CD4-positive, alpha-beta T cell treated with Interleukin-15 for 4 hours (primary cell): ENCODE data around the gene NRAS.

Experiments used
- DNase-seq: peaks from one replicate; pipeline ENCODE4 v3.0.0-alpha.2; 2020; ENCODE audit warnings: low spot score

Gene NRAS

DNA sequence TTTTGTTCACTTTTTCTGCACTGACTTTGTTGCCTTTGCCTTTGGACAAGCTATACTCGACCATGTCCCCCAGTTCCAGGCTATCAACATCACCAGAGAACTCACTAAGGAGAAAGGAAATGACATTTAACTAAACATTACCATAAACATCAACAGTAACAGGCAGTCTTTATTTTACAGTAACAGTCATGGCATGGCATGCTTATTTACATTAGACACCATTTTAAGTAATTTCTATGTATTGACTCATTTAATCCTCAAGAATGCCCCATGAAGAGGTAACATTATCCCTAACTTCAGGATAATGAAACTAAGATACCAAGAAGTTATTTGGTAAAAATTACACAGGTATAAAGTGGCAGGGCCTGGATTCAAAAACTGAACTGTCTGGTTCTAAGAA is 8.7 kb upstream of the NRAS start:
- no peak for DNase-seq

- no peak for DNase-seq
Measured at GRCh38 chr1:114723915-114724314, 7.3 kb upstream of the NRAS start.

DNA sequence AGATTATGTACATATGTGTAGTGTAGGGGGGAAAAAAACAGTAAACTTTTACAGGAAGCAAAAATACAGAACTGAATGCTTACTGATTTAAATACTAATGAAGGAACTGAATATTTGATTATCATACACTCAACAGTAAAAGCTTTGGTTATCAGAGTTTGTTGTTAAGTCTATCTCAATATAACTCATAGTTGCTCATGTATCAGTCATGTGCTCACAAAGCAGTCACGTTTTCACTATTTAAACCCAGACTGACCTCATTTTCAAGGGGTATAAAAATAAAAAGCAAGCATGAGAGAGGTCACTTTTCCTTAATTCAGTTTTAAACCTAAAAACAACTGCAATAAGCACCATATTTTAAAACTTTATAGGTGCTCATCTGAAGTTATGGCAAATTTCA is 6.9 kb upstream of the NRAS start:
- DNase-seq, result no peak

DNA sequence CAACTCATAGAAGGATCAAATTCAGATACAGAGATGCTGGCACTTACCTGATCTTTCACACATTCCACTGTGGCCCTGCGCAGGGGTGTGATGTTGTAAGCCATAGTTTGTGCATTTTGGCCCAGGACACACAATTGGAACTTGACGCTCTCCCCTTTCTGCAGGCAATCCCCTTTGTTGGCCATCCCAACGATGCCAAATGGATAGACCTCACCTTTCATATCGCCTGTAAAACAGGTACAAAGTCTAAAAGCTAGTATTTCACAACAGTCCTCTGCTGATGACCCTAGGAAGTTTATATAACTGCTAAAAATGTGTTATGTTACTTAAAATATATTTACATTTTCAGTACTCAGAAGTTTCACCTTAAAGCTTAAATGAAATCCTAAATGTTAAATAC is 3.9 kb upstream of the NRAS start:
- DNase-seq, result no peak

DNA sequence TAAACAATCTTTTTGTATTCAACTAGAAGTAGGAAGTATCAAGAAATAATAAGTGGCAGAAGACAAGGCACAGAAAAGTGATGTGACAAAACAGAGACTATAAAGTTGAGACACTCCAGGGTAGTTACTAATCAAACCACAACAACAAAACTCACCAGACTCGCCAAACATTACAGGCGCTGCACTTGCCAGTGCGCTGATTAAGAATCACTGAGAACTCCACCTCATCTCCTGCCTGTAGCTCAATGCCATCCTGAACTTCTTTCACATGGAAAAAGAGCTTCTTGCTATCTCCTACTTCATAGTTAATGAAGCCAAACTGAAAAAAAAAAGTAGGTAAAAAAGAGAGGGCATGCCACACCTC is 2.8 kb upstream of the NRAS start:
- no peak for DNase-seq

- DNase-seq, result no peak
Measured at GRCh38 chr1:114718661-114719423, 2.3 kb upstream of the NRAS start.

GRCh38 chr1:114715952-114716303 is 643 bp downstream of the NRAS start:
- no peak for DNase-seq

- no peak for DNase-seq
Measured at GRCh38 chr1:114712977-114713376, 3.6 kb downstream of the NRAS start.

DNA sequence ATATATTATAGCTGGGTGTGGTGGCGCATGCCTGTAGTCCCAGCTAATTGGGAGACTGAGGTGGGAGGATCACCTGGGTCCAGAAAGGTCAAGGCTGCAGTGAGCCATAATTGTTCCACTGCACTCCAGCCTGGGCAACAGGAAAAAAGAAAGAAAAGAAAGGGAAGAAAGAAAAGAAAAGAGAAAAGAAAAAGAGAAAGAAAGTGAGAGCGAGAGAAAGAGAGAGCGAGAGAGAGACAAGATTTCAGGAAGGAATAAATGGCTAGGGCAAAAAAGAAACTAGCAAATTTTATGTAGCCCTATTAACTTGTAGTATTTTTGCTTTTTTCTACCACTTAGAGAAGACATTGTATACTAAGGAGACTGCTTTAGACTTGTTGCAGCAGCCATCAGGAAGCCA is 6.2 kb downstream of the NRAS start:
- no peak for DNase-seq

DNA sequence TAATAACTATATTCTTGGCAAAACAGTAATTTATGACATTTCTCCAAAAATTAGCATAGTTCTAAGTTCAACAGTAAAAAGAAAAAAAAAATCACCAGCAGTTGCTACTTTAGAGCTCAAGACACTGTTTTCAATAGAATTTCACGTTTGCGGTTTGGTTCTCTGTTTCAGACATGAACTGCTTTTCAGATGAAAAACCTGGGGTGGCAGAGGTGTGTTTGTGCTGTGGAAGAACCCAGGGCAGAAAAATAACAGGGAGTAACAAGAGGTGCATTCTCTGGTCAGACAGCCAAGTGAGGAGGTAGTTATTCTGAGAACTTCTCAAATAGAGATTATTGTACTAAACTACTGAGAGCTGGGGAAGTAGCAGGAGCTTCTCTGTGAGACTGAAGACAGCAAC is 9.0 kb downstream of the NRAS start:
- DNase-seq, result no peak

GRCh38 chr1:114703242-114703641 is 13.3 kb downstream of the NRAS start:
- no peak for DNase-seq

- DNase-seq, result no peak
Measured at GRCh38 chr1:114702737-114703136, 13.8 kb downstream of the NRAS start.

DNA sequence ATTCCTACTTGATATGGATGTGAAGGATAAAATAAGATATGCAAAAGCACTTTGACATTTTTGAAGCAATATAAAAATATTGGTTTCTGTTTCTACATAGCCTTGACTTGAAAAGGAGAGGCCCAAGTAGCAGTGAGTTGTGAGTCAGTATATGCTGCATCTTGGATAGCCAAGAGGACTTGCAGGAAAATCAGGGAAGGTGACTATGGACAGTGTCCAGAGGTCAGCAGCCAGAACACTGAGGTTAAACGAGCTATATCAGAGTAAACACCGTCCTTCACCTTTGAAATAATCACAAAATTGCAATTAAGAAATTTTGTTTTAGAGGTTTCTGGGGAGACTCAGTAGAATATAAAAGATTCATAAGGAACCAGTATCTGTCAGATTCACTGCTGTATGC is 14.6 kb downstream of the NRAS start:
- DNase-seq, result no peak

- no peak for DNase-seq
Measured at GRCh38 chr1:114700036-114700600, 16.5 kb downstream of the NRAS start.

GRCh38 chr1:114696810-114697209 is 19.8 kb downstream of the NRAS start:
- no peak for DNase-seq

DNA sequence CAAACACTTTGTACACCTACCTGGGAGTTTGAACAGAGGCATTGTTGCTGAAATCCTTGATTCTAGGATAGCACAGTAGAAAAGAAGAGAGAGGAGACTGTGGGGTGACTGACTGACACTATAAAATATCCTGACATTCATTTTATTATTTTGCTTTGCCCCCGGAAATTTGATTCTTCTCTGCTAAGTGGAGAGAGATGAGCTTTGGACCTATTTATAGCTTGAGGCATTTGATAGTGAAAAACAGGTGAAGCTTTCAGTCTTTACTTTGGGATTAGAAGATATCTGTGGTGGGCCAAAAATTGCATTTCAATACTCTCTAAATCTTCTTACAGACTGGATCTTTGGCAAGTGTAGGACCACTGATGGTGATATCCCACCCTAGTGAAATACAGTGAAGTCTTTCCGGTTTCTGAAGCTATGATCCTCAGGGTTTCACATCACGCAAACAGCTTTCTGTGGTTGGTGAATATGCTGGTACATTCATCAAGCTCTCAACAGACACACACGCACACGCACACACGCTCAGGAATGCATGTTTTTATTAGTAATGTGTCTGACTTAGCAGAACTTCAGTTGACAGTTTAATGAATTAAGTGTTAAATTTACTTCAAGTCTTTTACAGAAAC is 21.0 kb downstream of the NRAS start, which contains the start of gene AMPD1:
Gene AMPD1 (minus strand): TSS at position 117 of the 629 bp plus-strand sequence. CDS start 75 bp downstream, at position 42.
- no peak for DNase-seq

GRCh38 chr1:114694540-114695310 is 21.8 kb downstream of the NRAS start:
- no peak for DNase-seq

GRCh38 chr1:114692947-114693346 is 23.6 kb downstream of the NRAS start:
- no peak for DNase-seq

DNA sequence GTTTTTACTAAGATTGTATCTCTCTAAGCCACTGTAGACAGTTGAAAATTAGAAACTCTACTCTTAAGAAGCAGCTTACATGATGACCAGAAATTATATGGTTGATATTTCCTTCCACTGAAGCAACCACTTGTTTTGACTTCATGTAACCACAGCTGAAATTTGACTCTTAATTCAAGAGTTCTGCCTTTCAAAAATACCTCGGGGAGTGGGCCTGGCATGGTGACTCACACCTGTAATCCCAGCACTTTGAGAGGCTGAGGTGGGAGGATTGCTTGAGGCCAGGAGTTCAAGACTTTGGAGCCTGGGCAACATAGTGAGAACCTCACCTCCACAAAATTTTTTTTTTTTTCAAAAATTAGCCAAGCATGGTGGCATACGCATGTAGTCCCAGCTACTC is 25.5 kb downstream of the NRAS start:
- no peak for DNase-seq

DNA sequence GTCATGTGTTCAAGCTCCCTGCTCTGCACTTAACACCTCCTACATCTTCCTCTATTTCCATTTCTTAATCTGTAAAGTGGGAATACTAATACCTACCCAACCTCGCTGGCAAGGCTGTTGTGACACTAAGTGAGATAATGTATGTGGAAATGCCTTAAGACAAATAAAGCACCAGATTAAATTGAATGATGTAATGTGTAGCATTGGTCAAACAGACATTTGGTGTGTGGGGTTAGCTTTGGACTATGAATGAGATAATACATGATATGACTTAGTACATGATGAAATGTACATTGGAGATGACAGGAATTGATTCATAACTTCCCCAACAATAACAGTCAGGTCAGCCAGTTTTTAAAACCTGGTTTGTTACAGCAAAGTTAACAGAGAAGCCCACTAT is 26.4 kb downstream of the NRAS start:
- DNase-seq, result no peak

DNA sequence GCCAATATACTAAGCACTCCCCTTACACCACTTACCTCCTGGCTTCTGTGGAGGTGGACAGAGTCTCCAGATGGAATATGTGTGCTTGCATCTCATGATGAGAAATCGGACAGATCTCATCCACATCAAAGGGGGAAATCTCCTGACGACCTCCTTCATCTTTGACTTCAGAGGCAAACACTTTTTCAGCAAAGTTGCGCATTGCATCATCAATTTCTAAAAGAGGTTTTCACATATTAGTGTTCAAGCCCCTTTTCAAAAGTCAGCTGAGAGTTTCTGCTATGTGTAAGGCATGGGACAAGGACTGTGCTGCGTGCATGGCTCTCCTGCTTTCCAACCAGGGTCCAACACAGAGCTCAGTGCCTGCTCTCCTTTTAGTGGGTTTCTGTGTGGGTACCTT is 28.0 kb downstream of the NRAS start:
- no peak for DNase-seq

DNA sequence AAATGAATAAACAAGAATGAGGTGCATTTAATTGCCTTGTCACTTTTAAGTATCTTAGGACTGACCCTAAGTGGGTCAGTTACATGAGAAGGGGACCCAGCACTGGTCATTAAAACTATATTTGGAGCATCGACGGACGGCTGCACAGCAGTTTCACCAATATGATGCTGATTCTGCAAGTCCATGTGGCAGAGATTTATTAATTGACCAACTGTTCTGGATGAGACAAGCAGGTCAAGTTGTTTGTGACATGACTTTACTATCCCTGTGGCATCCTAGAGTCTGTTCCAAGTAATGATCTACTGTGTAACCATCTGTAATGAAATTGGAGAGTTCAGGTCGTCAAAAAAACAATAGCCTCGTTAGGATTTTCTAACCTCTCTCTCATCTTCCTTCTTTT is 30.7 kb downstream of the NRAS start:
- no peak for DNase-seq

- no peak for DNase-seq
Measured at GRCh38 chr1:114677691-114678090, 38.9 kb downstream of the NRAS start.
